ENCODE data around the gene KIR2DL4. TPM values are rescaled to one million over a fixed set of nuclear protein-coding genes. Genes with fewer than 3 reads are reported as not detected.
"Not testable (repeated sequence)": the region's sequence is repeated elsewhere in the genome, so short reads cannot be mapped to it uniquely, and the experiment has no call there.

The KIR2DL4 gene
- polyA plus RNA-seq, 6 donors from 2014 or later = not detected

GRCh38 chr19:54858476-54858875, 55.1 kb downstream of the KIR2DL4 start:
- DNase-seq; H3K4me3 Mint-ChIP-seq; H3K27ac Mint-ChIP-seq; H3K36me3 Mint-ChIP-seq; H3K9me3 Mint-ChIP-seq; H3K4me1 Mint-ChIP-seq; ATAC-seq (ENCODE audit: low read depth in 2 of 2): not testable (repeated sequence)
- H3K27me3 Mint-ChIP-seq = peaks cover 34 to 51% (median 38%) of the 10 kb centered on the region in 3 donors

DNA sequence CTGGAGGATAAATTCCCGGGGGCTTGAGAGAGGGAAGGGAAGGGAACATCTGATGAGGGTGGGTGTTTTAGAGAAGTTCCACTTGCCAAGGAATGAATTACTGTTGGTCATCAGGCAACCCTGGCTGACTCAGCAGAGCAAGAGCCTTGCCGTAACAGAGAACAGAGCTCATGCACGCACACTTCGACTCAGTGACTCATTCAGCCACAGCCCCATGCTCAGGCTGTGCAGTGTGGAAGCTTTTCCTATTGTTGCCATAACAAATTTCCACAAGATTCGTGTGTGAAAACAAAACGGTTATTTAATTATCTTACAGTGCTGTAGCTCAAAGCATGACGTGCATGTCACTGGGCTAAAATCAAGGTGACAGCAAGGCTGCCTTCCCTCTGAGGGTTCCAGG, 56.0 kb downstream of the KIR2DL4 start:
- not testable (repeated sequence) for DNase-seq; ATAC-seq (ENCODE audit: low read depth in 2 of 2); H3K36me3 Mint-ChIP-seq; H3K4me1 Mint-ChIP-seq; H3K4me3 Mint-ChIP-seq
- peak overlapping the region in 1 of 6 donors; percentile 30 for H3K27ac Mint-ChIP-seq
- H3K9me3 Mint-ChIP-seq = peaks cover 0 to 12% (median 3%) of the 10 kb centered on the region in 7 donors
- peaks cover 32 to 42% (median 34%) of the 10 kb centered on the region in 3 donors for H3K27me3 Mint-ChIP-seq

GRCh38 chr19:54863459-54863858, 60.0 kb downstream of the KIR2DL4 start:
- not testable (repeated sequence) for ATAC-seq (ENCODE audit: low read depth in 2 of 2); H3K4me3 Mint-ChIP-seq; H3K36me3 Mint-ChIP-seq; DNase-seq; H3K27ac Mint-ChIP-seq
- peaks cover 36 to 49% (median 47%) of the 10 kb centered on the region in 3 donors for H3K27me3 Mint-ChIP-seq
- peaks cover 0 to 14% (median 5%) of the 10 kb centered on the region in 7 donors for H3K9me3 Mint-ChIP-seq
- H3K4me1 Mint-ChIP-seq = peaks cover 0 to 13% (median 4%) of the 10 kb centered on the region in 3 donors

Other genes with a start within 250 kb of the KIR2DL4 start
- gene LILRA2, start 229.8 kb upstream of the KIR2DL4 start, polyA plus RNA-seq (ENCODE audit: low read depth in 6 of 6) = 1 to 10 TPM; 1.4 to 9.2 (median 2.9) TPM
- gene LILRA1, start 210.0 kb upstream of the KIR2DL4 start, polyA plus RNA-seq (ENCODE audit: low read depth in 6 of 6) = 1 to 10 TPM in 1 of 6 donors, under 1 TPM in 4, not detected in 1; 0.35 to 1.4 (median 0.41) TPM
- 10 to 100 TPM; 23.7 to 35.7 (median 27.9) TPM for gene LILRB1, start 173.1 kb upstream of the KIR2DL4 start, polyA plus RNA-seq (ENCODE audit: low read depth in 6 of 6)
- under 1 TPM in 2 of 6 donors, not detected in 4; 0.16 to 0.48 TPM for gene LILRB4, start 140.6 kb upstream of the KIR2DL4 start, polyA plus RNA-seq (ENCODE audit: low read depth in 6 of 6)
- not detected for gene KIR3DL3, start 79.2 kb upstream of the KIR2DL4 start, polyA plus RNA-seq (ENCODE audit: low read depth in 6 of 6)
- not detected for gene KIR2DL3, start 65.1 kb upstream of the KIR2DL4 start, polyA plus RNA-seq (ENCODE audit: low read depth in 6 of 6)
- not detected for gene KIR2DL1, start 33.8 kb upstream of the KIR2DL4 start, polyA plus RNA-seq (ENCODE audit: low read depth in 6 of 6)
- gene KIR3DL1, start 12.9 kb downstream of the KIR2DL4 start, polyA plus RNA-seq (ENCODE audit: low read depth in 6 of 6) = under 1 TPM in 2 of 6 donors, not detected in 4; 0.26 to 0.53 TPM
- gene KIR2DS4, start 29.1 kb downstream of the KIR2DL4 start, polyA plus RNA-seq (ENCODE audit: low read depth in 6 of 6) = not detected
- under 1 TPM in 2 of 6 donors, not detected in 4; 0.25 to 0.39 TPM for gene KIR3DL2, start 46.8 kb downstream of the KIR2DL4 start, polyA plus RNA-seq (ENCODE audit: low read depth in 6 of 6)
- gene FCAR, start 70.6 kb downstream of the KIR2DL4 start, polyA plus RNA-seq (ENCODE audit: low read depth in 6 of 6) = 1 to 10 TPM in 2 of 6 donors, under 1 TPM in 1, not detected in 3; 0.63 to 5.4 (median 1.1) TPM
- not detected for gene NCR1, start 102.5 kb downstream of the KIR2DL4 start, polyA plus RNA-seq (ENCODE audit: low read depth in 6 of 6)
- not detected for gene NLRP7, start 143.9 kb downstream of the KIR2DL4 start, polyA plus RNA-seq (ENCODE audit: low read depth in 6 of 6)
- 1 to 10 TPM in 3 of 6 donors, under 1 TPM in 2, not detected in 1; 0.52 to 5.9 (median 1.2) TPM for gene NLRP2, start 162.8 kb downstream of the KIR2DL4 start, polyA plus RNA-seq (ENCODE audit: low read depth in 6 of 6)
- gene GP6, start 234.7 kb downstream of the KIR2DL4 start, polyA plus RNA-seq (ENCODE audit: low read depth in 6 of 6) = 1 to 10 TPM in 1 of 6 donors, under 1 TPM in 4, not detected in 1; 0.13 to 2.1 (median 0.47) TPM

Data from naive B cell (primary cell).